Measurements from ENCODE around the gene VGLL2.

The VGLL2 gene

GRCh38 chr6:117231466-117231865 is 33.9 kb upstream of the VGLL2 start:
- H3K36me3 ChIP-seq (ENCODE audit: insufficient read depth, low read length) = no peaks in the 10 kb centered on the region
- no peak overlapping the region for H3K9ac ChIP-seq (ENCODE audit: low read length)
- H3K4me1 ChIP-seq (ENCODE audit: insufficient read depth, low read length, severe bottlenecking) = no peaks in the 10 kb centered on the region
- H3K27ac ChIP-seq (ENCODE audit: low read depth, low read length, poor library complexity, severe bottlenecking) = no peak overlapping the region
- TF ChIP-seq CTCF (IDR thresholded peaks at IDR 0.05; ENCODE audit: low read length) (no peak), EZH2 (IDR thresholded peaks at IDR 0.05; ENCODE audit: borderline replicate concordance, low read length) (no peak)
- no peaks in the 10 kb centered on the region for H3K9me3 ChIP-seq (ENCODE audit: low read length)
- H2AFZ ChIP-seq (ENCODE audit: low read length) = no peak overlapping the region
- H3K4me2 ChIP-seq (ENCODE audit: low read length) = no peak overlapping the region
- no peaks in the 10 kb centered on the region for H3K9me2 ChIP-seq (ENCODE audit: low read depth, low read length)
- no peaks in the 10 kb centered on the region for H3K27me3 ChIP-seq (ENCODE audit: insufficient read depth, low read length)
- H3F3A ChIP-seq (ENCODE audit: insufficient read depth, low read length) = no peaks in the 10 kb centered on the region
- no peaks in the 10 kb centered on the region for H3K79me2 ChIP-seq (ENCODE audit: insufficient read depth, low read length)
- no peak overlapping the region for H3K4me3 ChIP-seq (ENCODE audit: low read depth, low read length, poor library complexity, severe bottlenecking)
- no peaks in the 10 kb centered on the region for H4K20me1 ChIP-seq (ENCODE audit: insufficient read depth, low read length)

GRCh38 chr6:117232196-117232595 is 33.2 kb upstream of the VGLL2 start:
- Histone ChIP-seq H3K9me3 (ENCODE audit: low read length) (no peaks in the 10 kb centered on the region), H3K4me2 (ENCODE audit: low read length) (no peak overlapping the region), H3K4me3 (ENCODE audit: low read depth, low read length, poor library complexity, severe bottlenecking) (no peak overlapping the region), H3F3A (ENCODE audit: insufficient read depth, low read length) (no peaks in the 10 kb centered on the region), H3K36me3 (ENCODE audit: insufficient read depth, low read length) (no peaks in the 10 kb centered on the region), H4K20me1 (ENCODE audit: insufficient read depth, low read length) (no peaks in the 10 kb centered on the region), H3K4me1 (ENCODE audit: insufficient read depth, low read length, severe bottlenecking) (no peaks in the 10 kb centered on the region), H3K27ac (ENCODE audit: low read depth, low read length, poor library complexity, severe bottlenecking) (no peak overlapping the region), H3K27me3 (ENCODE audit: insufficient read depth, low read length) (no peaks in the 10 kb centered on the region), H3K9ac (ENCODE audit: low read length) (no peak overlapping the region), H3K9me2 (ENCODE audit: low read depth, low read length) (no peaks in the 10 kb centered on the region), H2AFZ (ENCODE audit: low read length) (no peak overlapping the region), H3K79me2 (ENCODE audit: insufficient read depth, low read length) (no peaks in the 10 kb centered on the region)
- TF ChIP-seq CTCF (IDR thresholded peaks at IDR 0.05; ENCODE audit: low read length) (no peak), EZH2 (IDR thresholded peaks at IDR 0.05; ENCODE audit: borderline replicate concordance, low read length) (no peak)

- no peaks in the 10 kb centered on the region for H4K20me1 ChIP-seq (ENCODE audit: insufficient read depth, low read length)
- no peak overlapping the region for H3K4me2 ChIP-seq (ENCODE audit: low read length)
- H3K27ac ChIP-seq (ENCODE audit: low read depth, low read length, poor library complexity, severe bottlenecking) = no peak overlapping the region
- no peaks in the 10 kb centered on the region for H3F3A ChIP-seq (ENCODE audit: insufficient read depth, low read length)
- no peaks in the 10 kb centered on the region for H3K27me3 ChIP-seq (ENCODE audit: insufficient read depth, low read length)
- H3K9me3 ChIP-seq (ENCODE audit: low read length) = no peaks in the 10 kb centered on the region
- H3K79me2 ChIP-seq (ENCODE audit: insufficient read depth, low read length) = no peaks in the 10 kb centered on the region
- no peaks in the 10 kb centered on the region for H3K36me3 ChIP-seq (ENCODE audit: insufficient read depth, low read length)
- no peaks in the 10 kb centered on the region for H3K4me1 ChIP-seq (ENCODE audit: insufficient read depth, low read length, severe bottlenecking)
- H3K9me2 ChIP-seq (ENCODE audit: low read depth, low read length) = no peaks in the 10 kb centered on the region
- no peak for TF ChIP-seq CTCF (IDR thresholded peaks at IDR 0.05; ENCODE audit: low read length)
- TF ChIP-seq EZH2 (IDR thresholded peaks at IDR 0.05; ENCODE audit: borderline replicate concordance, low read length) = no peak
- no peak overlapping the region for H2AFZ ChIP-seq (ENCODE audit: low read length)
- no peak overlapping the region for H3K9ac ChIP-seq (ENCODE audit: low read length)
- H3K4me3 ChIP-seq (ENCODE audit: low read depth, low read length, poor library complexity, severe bottlenecking) = no peak overlapping the region
These were observed 32.2 kb upstream of the VGLL2 start for GRCh38 chr6:117233145-117233544.
